GM18499 (cell line): ENCODE measurements around the gene CPSF6.
"Not testable (repeated sequence)": the region's sequence is repeated elsewhere in the genome, so short reads cannot be mapped to it uniquely, and the experiment has no call there.

Experiments
- ATAC-seq: cut with Tn5 transposase; IDR thresholded peaks from one replicate; pipeline ENCODE4 v1.9.1; 2021; ENCODE audit warnings: moderate number of reproducible peaks; ENCODE audit not compliant: insufficient read depth, unreplicated experiment

Gene CPSF6

DNA sequence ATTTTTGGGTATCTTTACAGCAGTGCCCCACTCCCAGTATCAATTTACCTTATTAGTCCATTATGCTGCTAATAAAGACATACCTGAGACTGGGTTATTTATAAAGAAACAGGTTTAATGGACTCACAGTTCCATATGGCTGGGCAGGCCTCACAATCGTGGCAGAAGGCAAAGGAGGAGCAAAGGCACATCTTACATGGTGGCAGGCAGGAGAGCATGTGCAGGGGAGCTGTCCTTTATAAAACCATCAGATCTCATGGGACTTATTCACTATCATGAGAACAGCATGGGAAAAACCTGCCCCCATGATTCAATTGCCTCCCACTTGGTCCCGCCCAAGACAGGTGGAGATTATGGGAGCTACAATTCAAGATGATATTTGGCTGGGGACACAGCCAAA is 77.9 kb downstream of the CPSF6 start:
- not testable (repeated sequence) for ATAC-seq

DNA sequence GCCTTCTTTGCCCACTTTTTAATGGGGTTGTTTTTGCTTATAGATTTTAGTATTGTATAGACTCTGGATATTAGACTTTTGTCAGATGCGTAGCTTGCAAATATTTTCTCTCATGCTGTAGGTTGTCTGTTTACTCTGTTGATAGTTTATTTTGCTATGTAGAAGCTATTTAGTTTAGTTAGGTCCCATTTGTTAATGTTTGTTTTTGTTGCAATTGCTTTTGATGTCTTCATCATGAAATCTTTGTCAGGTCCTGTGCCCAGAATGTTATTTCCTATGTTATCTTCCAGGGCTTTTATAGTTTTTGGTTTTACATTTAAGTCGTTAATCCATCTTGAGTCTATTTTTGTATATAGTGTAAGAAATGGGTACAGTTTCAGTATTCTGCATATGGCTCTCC is 78.9 kb downstream of the CPSF6 start:
- no peak for ATAC-seq

DNA sequence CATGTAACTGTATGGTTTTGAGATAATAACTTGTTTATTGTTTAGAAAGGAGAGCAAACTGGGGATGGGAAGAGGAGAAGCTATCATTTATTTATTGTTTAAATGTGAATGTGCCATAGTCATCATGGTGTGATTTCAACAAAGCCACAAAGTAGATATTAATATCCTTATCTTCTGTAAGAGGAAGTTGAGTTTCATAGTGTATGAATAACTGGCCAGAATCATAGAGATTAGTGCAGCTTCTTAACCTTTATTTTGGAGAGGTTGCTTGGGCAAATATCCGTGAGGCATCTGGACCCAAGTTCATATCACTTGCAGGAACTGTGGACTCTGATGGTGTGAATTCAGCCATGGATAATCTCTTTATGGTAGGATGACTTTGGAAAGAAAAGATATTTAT is 82.0 kb downstream of the CPSF6 start:
- ATAC-seq: no peak
